Suprapubic skin (tissue), 4 donors: ENCODE results near the gene CEP70. TPM values are rescaled to one million over a fixed set of nuclear protein-coding genes. Genes with fewer than 3 reads are reported as not detected.

Experiments
- DNase-seq, 2 donors: peaks; one replicate each; pipeline ENCODE4 v3.0.0-alpha.2; 2019; ENCODE audit warnings: low spot score in 2 of 2
- H3K27ac ChIP-seq: fragments of 200-600 bp; sonication (generic); one replicate; pipeline ENCODE4 v1.5.1; 2019
- H3K27me3 ChIP-seq: fragments of 200-600 bp; sonication (generic); one replicate; pipeline ENCODE4 v1.5.1; 2019
- H3K36me3 ChIP-seq: fragments of 200-600 bp; sonication (generic); one replicate; pipeline ENCODE4 v1.5.1; 2019
- H3K4me1 ChIP-seq: fragments of 200-600 bp; sonication (generic); one replicate; pipeline ENCODE4 v1.5.1; 2019
- H3K4me3 ChIP-seq: fragments of 200-600 bp; sonication (generic); one replicate; pipeline ENCODE4 v1.5.1; 2019; ENCODE audit warnings: mild to moderate bottlenecking
- H3K9me3 ChIP-seq: fragments of 200-600 bp; sonication (generic); one replicate; pipeline ENCODE4 v1.5.1; 2019
- EP300 ChIP-seq: sonication (generic); formaldehyde crosslinking; IDR thresholded peaks from one replicate; pipeline ENCODE4 v1.6.1; 2017; ENCODE audit warnings: antibody characterized with exemption
- POLR2A ChIP-seq, 2 donors: fragments of 450-650 bp; IDR thresholded peaks; one replicate each; pipeline ENCODE4 v1.6.1; 2017; ENCODE audit warnings: antibody characterized with exemption in 2 of 2, mild to moderate bottlenecking in 2 of 2, moderate library complexity in 2 of 2
- POLR2AphosphoS5 ChIP-seq, 3 donors: sonication (generic); formaldehyde crosslinking; IDR thresholded peaks; one replicate each; pipeline ENCODE4 v1.6.1; 2017; ENCODE audit warnings: antibody characterized with exemption in 3 of 3
- WGBS: methylation state at CpG from one replicate; pipeline ENCODE4 v1.1.5; 2018; 5-methylcytosine and 5-hydroxymethylcytosine counted together
- total RNA-seq, 4 donors: library from RNA; depleted of rRNA; stranded (reverse); fragments of >200 nt; gene quantifications; one replicate each; pipeline ENCODE4 v1.1.0, GENCODE V29; 2016
- TF ChIP-seq, protein P1 (sequence below), 2 donors: fragments of 200-600 bp in 1 of 2; fragments of 450-650 bp in 1 of 2; sonication (generic) in 1 of 2; IDR thresholded peaks; one replicate each; pipeline ENCODE4 v1.5.1; 2016 to 2019; ENCODE audit warnings: antibody characterized with exemption in 2 of 2, mild to moderate bottlenecking in 1 of 2, moderate library complexity in 1 of 2

CEP70 gene
- total RNA-seq, 4 donors from 2014 or later: 6.3 to 15.7 (median 7.2) TPM

DNA sequence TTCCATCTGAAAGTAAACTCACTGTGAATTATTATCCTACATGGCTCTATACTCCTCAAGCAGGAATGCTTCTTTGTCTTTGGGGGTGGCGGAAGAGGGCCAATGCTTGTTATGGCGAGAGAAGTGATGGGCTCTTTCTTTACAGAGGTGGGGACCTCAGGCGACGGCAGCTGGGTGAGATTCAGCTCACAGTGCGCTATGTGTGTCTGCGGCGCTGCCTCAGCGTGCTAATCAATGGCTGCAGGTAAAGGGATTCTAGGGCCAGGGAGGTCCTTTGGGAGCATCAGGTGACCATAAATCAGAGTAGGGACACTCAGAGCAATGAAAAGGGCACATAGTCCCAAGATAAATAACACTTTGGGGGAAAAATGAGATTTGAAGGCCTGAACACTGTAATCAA lies 120.7 kb downstream of the CEP70 start:
- Histone ChIP-seq H3K27ac (no peak overlapping the region), H3K4me1 (peaks cover 4% of the 10 kb centered on the region), H3K4me3 (no peak overlapping the region), H3K9me3 (no peaks in the 10 kb centered on the region), H3K36me3 (no peaks in the 10 kb centered on the region), H3K27me3 (no peaks in the 10 kb centered on the region)
- WGBS: 96% methylated on average over 8 of the region's 8 CpGs
- no peak for TF ChIP-seq EP300
- TF ChIP-seq POLR2A (IDR thresholded peaks at IDR 0.05): no peak
- TF ChIP-seq POLR2AphosphoS5 (IDR thresholded peaks at IDR 0.05): no peak
- TF ChIP-seq, protein P1, sequence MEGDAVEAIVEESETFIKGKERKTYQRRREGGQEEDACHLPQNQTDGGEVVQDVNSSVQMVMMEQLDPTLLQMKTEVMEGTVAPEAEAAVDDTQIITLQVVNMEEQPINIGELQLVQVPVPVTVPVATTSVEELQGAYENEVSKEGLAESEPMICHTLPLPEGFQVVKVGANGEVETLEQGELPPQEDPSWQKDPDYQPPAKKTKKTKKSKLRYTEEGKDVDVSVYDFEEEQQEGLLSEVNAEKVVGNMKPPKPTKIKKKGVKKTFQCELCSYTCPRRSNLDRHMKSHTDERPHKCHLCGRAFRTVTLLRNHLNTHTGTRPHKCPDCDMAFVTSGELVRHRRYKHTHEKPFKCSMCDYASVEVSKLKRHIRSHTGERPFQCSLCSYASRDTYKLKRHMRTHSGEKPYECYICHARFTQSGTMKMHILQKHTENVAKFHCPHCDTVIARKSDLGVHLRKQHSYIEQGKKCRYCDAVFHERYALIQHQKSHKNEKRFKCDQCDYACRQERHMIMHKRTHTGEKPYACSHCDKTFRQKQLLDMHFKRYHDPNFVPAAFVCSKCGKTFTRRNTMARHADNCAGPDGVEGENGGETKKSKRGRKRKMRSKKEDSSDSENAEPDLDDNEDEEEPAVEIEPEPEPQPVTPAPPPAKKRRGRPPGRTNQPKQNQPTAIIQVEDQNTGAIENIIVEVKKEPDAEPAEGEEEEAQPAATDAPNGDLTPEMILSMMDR (IDR thresholded peaks at IDR 0.05): no peak
- no peak for DNase-seq

DNA sequence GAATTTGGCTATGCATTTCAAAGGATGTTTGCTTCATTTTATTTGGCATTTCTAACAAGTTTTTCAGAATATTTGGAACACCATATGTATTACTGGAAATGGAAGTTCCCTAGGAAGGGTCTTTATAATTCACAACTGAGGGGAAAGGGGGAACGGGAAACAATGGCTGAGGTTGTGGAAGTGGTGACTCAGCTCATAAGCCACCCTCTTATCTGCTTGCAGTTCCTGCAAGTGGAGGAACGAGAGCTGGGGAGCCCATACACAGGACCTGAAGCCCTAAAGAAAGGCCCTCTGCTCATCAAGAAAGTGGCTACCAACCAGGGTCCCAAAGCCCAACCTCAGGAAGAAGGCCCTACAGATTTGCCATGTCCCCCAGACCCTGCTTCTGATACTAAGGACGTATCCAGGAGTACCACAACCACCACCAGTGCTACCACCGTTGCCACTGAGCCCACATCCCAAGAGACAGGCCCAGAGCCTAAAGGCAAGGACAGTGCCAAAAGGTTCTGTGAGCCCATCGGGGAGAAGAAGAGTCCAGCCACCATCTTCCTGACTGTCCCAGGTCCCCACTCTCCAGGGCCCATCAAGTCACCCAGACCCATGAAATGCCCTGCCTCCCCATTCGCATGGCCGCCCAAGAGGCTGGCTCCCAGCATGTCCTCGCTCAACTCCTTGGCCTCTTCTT lies 121.8 kb downstream of the CEP70 start:
- no peak overlapping the region for H3K4me3 ChIP-seq
- H3K4me1 ChIP-seq: peaks cover 4% of the 10 kb centered on the region
- no peaks in the 10 kb centered on the region for H3K27me3 ChIP-seq
- DNase-seq: no peak
- no peak overlapping the region for H3K27ac ChIP-seq
- no peaks in the 10 kb centered on the region for H3K9me3 ChIP-seq
- no peaks in the 10 kb centered on the region for H3K36me3 ChIP-seq
- TF ChIP-seq, protein P1 (IDR thresholded peaks at IDR 0.05): no peak
- no peak for TF ChIP-seq POLR2A (IDR thresholded peaks at IDR 0.05)
- TF ChIP-seq POLR2AphosphoS5 (IDR thresholded peaks at IDR 0.05): no peak
- TF ChIP-seq EP300: no peak
- 88% methylated on average over 7 of the region's 8 CpGs for WGBS

- TF ChIP-seq, protein P1 (IDR thresholded peaks at IDR 0.05): no peak
- DNase-seq: no peak
- Histone ChIP-seq H3K9me3 (no peaks in the 10 kb centered on the region), H3K4me1 (peaks cover 4% of the 10 kb centered on the region), H3K4me3 (no peak overlapping the region), H3K27ac (no peak overlapping the region), H3K36me3 (no peaks in the 10 kb centered on the region), H3K27me3 (no peaks in the 10 kb centered on the region)
- WGBS: 37% methylated on average over 1 of the region's 1 CpG
These were observed 122.6 kb downstream of the CEP70 start for GRCh38 chr3:138471481-138471880.

GRCh38 chr3:138470687-138471086 lies 123.4 kb downstream of the CEP70 start:
- 92% methylated on average over 3 of the region's 3 CpGs for WGBS
- Histone ChIP-seq H3K27me3 (no peaks in the 10 kb centered on the region), H3K4me1 (peaks cover 4% of the 10 kb centered on the region), H3K9me3 (no peaks in the 10 kb centered on the region), H3K27ac (no peak overlapping the region), H3K36me3 (no peaks in the 10 kb centered on the region), H3K4me3 (no peak overlapping the region)
- TF ChIP-seq POLR2A (IDR thresholded peaks at IDR 0.05): no peak
- no peak for TF ChIP-seq POLR2AphosphoS5 (IDR thresholded peaks at IDR 0.05)
- TF ChIP-seq, protein P1 (IDR thresholded peaks at IDR 0.05): no peak
- no peak for TF ChIP-seq EP300
- no peak for DNase-seq

GRCh38 chr3:138469874-138470273 lies 124.2 kb downstream of the CEP70 start:
- Histone ChIP-seq H3K27ac (no peak overlapping the region), H3K4me3 (no peak overlapping the region), H3K9me3 (no peaks in the 10 kb centered on the region), H3K4me1 (peaks cover 4% of the 10 kb centered on the region), H3K27me3 (no peaks in the 10 kb centered on the region), H3K36me3 (no peaks in the 10 kb centered on the region)
- WGBS: 94% methylated on average over 5 of the region's 6 CpGs
- DNase-seq: no peak
- TF ChIP-seq, protein P1 (IDR thresholded peaks at IDR 0.05): no peak
- TF ChIP-seq POLR2AphosphoS5 (IDR thresholded peaks at IDR 0.05) (no peak), EP300 (no peak), POLR2A (IDR thresholded peaks at IDR 0.05) (no peak)
